HCT116 (cell line): ENCODE results near the gene RASGEF1B. TPM values are rescaled to one million over a fixed set of nuclear protein-coding genes. Genes with fewer than 3 reads are reported as not detected.

Experiments
- ATAC-seq: fragments of 200-7000 bp; cut with Tn5 transposase; 2 replicates; pipeline ENCODE4 v1.9.1; 2020; ENCODE audit warnings: mild to moderate bottlenecking, moderate library complexity
- BruUV-seq: library from RNA; stranded (reverse); fragments of 400-500 nt; replicated peaks from 2 replicates; lab custom pipeline; 2021; lab: Mats Ljungman, UMichigan
- CTCF ChIA-PET: fragments of 300-600 bp; sonication (Branson Sonifier 250); formaldehyde crosslinking; loops from one replicate; lab custom pipeline; 2021; ENCODE audit warnings: antibody characterized with exemption; lab: Charles Lee
- POLR2A ChIA-PET: fragments of 300-600, 350-600 bp; sonication (Branson Sonifier 250); formaldehyde crosslinking; loops from one replicate; lab custom pipeline; 2021; ENCODE audit warnings: antibody characterized with exemption; lab: Charles Lee
- RAD21 ChIA-PET, 2 experiments: fragments of 300-600 bp; sonication (Branson Sonifier 250); formaldehyde crosslinking; loops; one replicate each; lab custom pipeline; 2023; ENCODE audit warnings: low total read pairs in 2 of 2; ENCODE audit not compliant: uncharacterized antibody in 2 of 2, unreplicated experiment in 2 of 2, low non-redundant PET in 1 of 2; lab: Charles Lee
- DNase-seq: peaks from one replicate; pipeline ENCODE4 v3.0.0-alpha.2; 2010; ENCODE audit warnings: low read depth, low spot score
- H2AFZ ChIP-seq: fragments of 200-600 bp; shearing (Covaris generic), sonication (generic); 2 replicates; pipeline ENCODE4 v1.6.1; 2017; ENCODE audit warnings: low read depth, mixed run types, mixed read lengths, antibody characterized with exemption, low read length; ENCODE audit not compliant: poor library complexity, severe bottlenecking
- H3K27ac ChIP-seq: 2 replicates; pipeline ENCODE4 v1.5.1; 2012; ENCODE audit warnings: low read depth, low read length
- H3K27me3 ChIP-seq: fragments of 200-600 bp; sonication (generic); 2 replicates; pipeline ENCODE4 v1.6.1; 2016; ENCODE audit warnings: mixed run types, low read length, mixed read lengths; ENCODE audit not compliant: insufficient read depth
- H3K36me3 ChIP-seq, 2 experiments: fragments of 200-500 bp in 1 of 2; fragments of 200-600 bp in 1 of 2; sonication (Bioruptor generic) in 1 of 2; sonication (generic) in 1 of 2; 2 replicates each; pipeline versions ENCODE4 v1.5.1 to v1.6.1; 2014 to 2016; ENCODE audit warnings: low read length in 2 of 2, inconsistent platforms in 1 of 2, mixed read lengths in 1 of 2, mixed run types in 1 of 2; ENCODE audit not compliant: insufficient read depth in 2 of 2, control insufficient read depth in 1 of 2
- H3K4me1 ChIP-seq, 2 experiments: fragments of 200-600 bp in 1 of 2; sonication (generic) in 1 of 2; 2 replicates each; pipeline versions ENCODE4 v1.5.1 to v1.6.1; 2012 to 2017; ENCODE audit warnings: low read length in 2 of 2, inconsistent platforms in 1 of 2, mild to moderate bottlenecking in 1 of 2, mixed read lengths in 1 of 2, mixed run types in 1 of 2, moderate library complexity in 1 of 2; ENCODE audit not compliant: insufficient read depth in 2 of 2, control insufficient read depth in 1 of 2
- H3K4me2 ChIP-seq: fragments of 200-600 bp; sonication (generic); 2 replicates; pipeline ENCODE4 v1.6.1; 2017; ENCODE audit warnings: mixed run types, low read length, mixed read lengths
- H3K4me3 ChIP-seq, 2 experiments: fragments of 200-600 bp in 1 of 2; sonication (generic) in 1 of 2; replicated peaks in 1 of 2; 2 replicates each; pipeline ENCODE4 v1.5.1; 2011 to 2016; ENCODE audit warnings: low read length in 2 of 2, control low read depth in 1 of 2, low read depth in 1 of 2, mild to moderate bottlenecking in 1 of 2, mixed read lengths in 1 of 2, mixed run types in 1 of 2
- H3K79me2 ChIP-seq: fragments of 200-600 bp; sonication (generic); 2 replicates; pipeline ENCODE4 v1.6.1; 2017; ENCODE audit warnings: mild to moderate bottlenecking, mixed run types, low read length, moderate library complexity, mixed read lengths; ENCODE audit not compliant: insufficient read depth
- H3K9ac ChIP-seq: fragments of 200-600 bp; sonication (generic); 2 replicates; pipeline ENCODE4 v1.6.1; 2016; ENCODE audit warnings: low read length, mixed read lengths
- H3K9me2 ChIP-seq: fragments of 200-600 bp; sonication (generic), shearing (Covaris generic); 2 replicates; pipeline ENCODE4 v1.6.1; 2017; ENCODE audit warnings: mixed run types, mild to moderate bottlenecking, moderate library complexity; ENCODE audit not compliant: insufficient read depth
- H3K9me3 ChIP-seq, 2 experiments: fragments of 200-500 bp in 1 of 2; fragments of 200-600 bp in 1 of 2; sonication (Bioruptor generic) in 1 of 2; sonication (generic) in 1 of 2; 2 replicates each; pipeline ENCODE4 v1.6.1; 2014 to 2017; ENCODE audit warnings: low read length in 2 of 2, mixed read lengths in 2 of 2, inconsistent platforms in 1 of 2, low read depth in 1 of 2, mild to moderate bottlenecking in 1 of 2, mixed run types in 1 of 2, moderate library complexity in 1 of 2; ENCODE audit not compliant: control insufficient read depth in 1 of 2, insufficient read depth in 1 of 2
- H4K20me1 ChIP-seq: fragments of 200-600 bp; sonication (generic), shearing (Covaris generic); 2 replicates; pipeline ENCODE4 v1.6.1; 2017; ENCODE audit warnings: mixed run types, mild to moderate bottlenecking, moderate library complexity; ENCODE audit not compliant: insufficient read depth
- CBX3 ChIP-seq: IDR thresholded peaks from 2 replicates; pipeline ENCODE4 v1.6.1; 2012; ENCODE audit warnings: low read depth
- EGR1 ChIP-seq: IDR thresholded peaks from 2 replicates; pipeline ENCODE4 v1.6.1; 2012; ENCODE audit warnings: low read depth
- ELF1 ChIP-seq: IDR thresholded peaks from 2 replicates; pipeline ENCODE4 v1.6.1; 2012; ENCODE audit warnings: low read depth, borderline replicate concordance
- EZH2phosphoT487 ChIP-seq: fragments of 200-600 bp; IDR thresholded peaks from 2 replicates; pipeline ENCODE4 v1.6.1; 2018; ENCODE audit warnings: antibody characterized with exemption, borderline replicate concordance
- FOSL1 ChIP-seq: IDR thresholded peaks from 2 replicates; pipeline ENCODE4 v1.6.1; 2012; ENCODE audit warnings: low read depth
- POLR2A ChIP-seq: IDR thresholded peaks from 2 replicates; pipeline ENCODE4 v1.7.0; 2011; ENCODE audit warnings: borderline replicate concordance; ENCODE audit not compliant: insufficient read depth, insufficient read length; ENCODE audit errors: extremely low read depth
- POLR2AphosphoS5 ChIP-seq: IDR thresholded peaks from 2 replicates; pipeline ENCODE4 v1.6.1; 2011; ENCODE audit warnings: mild to moderate bottlenecking, low read depth, low read length, moderate library complexity
- SRF ChIP-seq: IDR thresholded peaks from 2 replicates; pipeline ENCODE4 v1.6.1; 2012; ENCODE audit warnings: low read depth
- TCF7L2 ChIP-seq: IDR thresholded peaks from 2 replicates; pipeline ENCODE4 v1.7.0; 2011; ENCODE audit warnings: borderline replicate concordance, inconsistent platforms; ENCODE audit not compliant: insufficient read depth, insufficient read length; ENCODE audit errors: extremely low read depth
- YY1 ChIP-seq: IDR thresholded peaks from 2 replicates; pipeline ENCODE4 v1.6.1; 2011; ENCODE audit warnings: low read length, low read depth, moderate library complexity, mild to moderate bottlenecking; ENCODE audit not compliant: insufficient replicate concordance; ENCODE audit errors: extremely low read depth
- ZFX ChIP-seq: fragments of 450-650 bp; IDR thresholded peaks from 2 replicates; pipeline ENCODE4 v1.6.1; 2017
- intact Hi-C: fragments of 100-400 bp; cut with micrococcal nuclease; formaldehyde crosslinking; loops from 2 replicates; pipeline ENCODE4 v1.10.0; 2022
- total RNA-seq: library from RNA; stranded (reverse); gene quantifications from one replicate; pipeline ENCODE4 v1.2.1, GENCODE V29; 2021; ENCODE audit not compliant: unreplicated experiment
- TF ChIP-seq, protein P1 (sequence below): IDR thresholded peaks from 2 replicates; pipeline ENCODE4 v1.6.1; 2012
- TF ChIP-seq, protein P2 (sequence below), 3 experiments: fragments of 200-600 bp in 1 of 3; sonication (generic) in 1 of 3; IDR thresholded peaks in 2 of 3; conservative IDR thresholded peaks in 1 of 3; 2 replicates each; pipeline ENCODE4 v1.5.1; 2012 to 2017; ENCODE audit warnings: low read depth in 2 of 3, low read length in 2 of 3, antibody characterized with exemption in 1 of 3, borderline replicate concordance in 1 of 3, control low read depth in 1 of 3, mild to moderate bottlenecking in 1 of 3, mixed read lengths in 1 of 3, mixed run types in 1 of 3, moderate library complexity in 1 of 3; ENCODE audit not compliant: insufficient read depth in 1 of 3
- TF ChIP-seq, protein P3 (sequence below): IDR thresholded peaks from 2 replicates; pipeline ENCODE4 v1.6.1; 2011; ENCODE audit warnings: mild to moderate bottlenecking, low read length, moderate library complexity; ENCODE audit not compliant: insufficient replicate concordance; ENCODE audit errors: extremely low read depth
- TF ChIP-seq, protein P4 (sequence below): IDR thresholded peaks from 2 replicates; pipeline ENCODE4 v1.6.1; 2012; ENCODE audit warnings: low read depth

The RASGEF1B gene
- total RNA-seq, 1 experiment from 2014 or later: 0.25 TPM

DNA sequence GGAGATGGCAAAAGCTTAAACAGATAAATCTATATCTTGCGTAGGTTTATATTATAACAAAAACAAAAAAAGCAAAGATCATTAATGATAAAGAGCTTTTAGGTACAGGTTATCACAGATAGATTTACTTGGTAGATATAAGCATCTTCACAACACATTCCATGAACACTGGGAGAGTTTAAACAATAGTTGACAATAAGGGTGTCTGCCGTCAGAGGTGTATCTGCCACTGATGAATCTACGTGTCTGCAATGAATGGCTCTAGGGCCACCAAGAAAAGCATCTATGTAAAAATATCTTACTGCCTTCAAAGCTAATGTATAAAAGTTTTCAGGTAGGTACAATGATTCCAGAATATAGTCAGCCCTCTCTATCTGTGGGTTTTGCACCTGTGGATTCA lies 43.7 kb downstream of the RASGEF1B start:
- BruUV-seq: no TSS peak
- H3K4me2 ChIP-seq: no peak overlapping the region

More for the DNA sequence above, 43.7 kb downstream of the RASGEF1B start:
- no peak overlapping the region for H2AFZ ChIP-seq
- no peaks in the 10 kb centered on the region for H4K20me1 ChIP-seq
- H3K9me3 ChIP-seq: no peaks in the 10 kb centered on the region
- no peaks in the 10 kb centered on the region for H3K4me1 ChIP-seq
- H3K9me2 ChIP-seq: no peaks in the 10 kb centered on the region
- DNase-seq (no peak), ATAC-seq (no peak)
- intact Hi-C loops: no loop called here
- H3K79me2 ChIP-seq: no peaks in the 10 kb centered on the region
- CTCF ChIA-PET: no interaction called here
- peaks cover 9% of the 10 kb centered on the region for H3K27me3 ChIP-seq
- POLR2A ChIA-PET: no interaction called here
- no peak overlapping the region for H3K27ac ChIP-seq
- RAD21 ChIA-PET: no interaction called here
- no peaks in the 10 kb centered on the region for H3K36me3 ChIP-seq
- no peak overlapping the region for H3K9ac ChIP-seq
- TF ChIP-seq, protein P1, sequence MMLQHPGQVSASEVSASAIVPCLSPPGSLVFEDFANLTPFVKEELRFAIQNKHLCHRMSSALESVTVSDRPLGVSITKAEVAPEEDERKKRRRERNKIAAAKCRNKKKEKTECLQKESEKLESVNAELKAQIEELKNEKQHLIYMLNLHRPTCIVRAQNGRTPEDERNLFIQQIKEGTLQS: no peak
- TF ChIP-seq YY1: no peak
- TF ChIP-seq, protein P2, sequence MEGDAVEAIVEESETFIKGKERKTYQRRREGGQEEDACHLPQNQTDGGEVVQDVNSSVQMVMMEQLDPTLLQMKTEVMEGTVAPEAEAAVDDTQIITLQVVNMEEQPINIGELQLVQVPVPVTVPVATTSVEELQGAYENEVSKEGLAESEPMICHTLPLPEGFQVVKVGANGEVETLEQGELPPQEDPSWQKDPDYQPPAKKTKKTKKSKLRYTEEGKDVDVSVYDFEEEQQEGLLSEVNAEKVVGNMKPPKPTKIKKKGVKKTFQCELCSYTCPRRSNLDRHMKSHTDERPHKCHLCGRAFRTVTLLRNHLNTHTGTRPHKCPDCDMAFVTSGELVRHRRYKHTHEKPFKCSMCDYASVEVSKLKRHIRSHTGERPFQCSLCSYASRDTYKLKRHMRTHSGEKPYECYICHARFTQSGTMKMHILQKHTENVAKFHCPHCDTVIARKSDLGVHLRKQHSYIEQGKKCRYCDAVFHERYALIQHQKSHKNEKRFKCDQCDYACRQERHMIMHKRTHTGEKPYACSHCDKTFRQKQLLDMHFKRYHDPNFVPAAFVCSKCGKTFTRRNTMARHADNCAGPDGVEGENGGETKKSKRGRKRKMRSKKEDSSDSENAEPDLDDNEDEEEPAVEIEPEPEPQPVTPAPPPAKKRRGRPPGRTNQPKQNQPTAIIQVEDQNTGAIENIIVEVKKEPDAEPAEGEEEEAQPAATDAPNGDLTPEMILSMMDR (IDR thresholded peaks at IDR 0.05 in 2 of 3, conservative IDR thresholded peaks at IDR 0.05 in 1 of 3; ENCODE audit: borderline replicate concordance in 1 of 3, insufficient read depth in 1 of 3, low read depth in 2 of 3, low read length in 2 of 3): no peak
- no peak for TF ChIP-seq TCF7L2
- TF ChIP-seq, protein P3, sequence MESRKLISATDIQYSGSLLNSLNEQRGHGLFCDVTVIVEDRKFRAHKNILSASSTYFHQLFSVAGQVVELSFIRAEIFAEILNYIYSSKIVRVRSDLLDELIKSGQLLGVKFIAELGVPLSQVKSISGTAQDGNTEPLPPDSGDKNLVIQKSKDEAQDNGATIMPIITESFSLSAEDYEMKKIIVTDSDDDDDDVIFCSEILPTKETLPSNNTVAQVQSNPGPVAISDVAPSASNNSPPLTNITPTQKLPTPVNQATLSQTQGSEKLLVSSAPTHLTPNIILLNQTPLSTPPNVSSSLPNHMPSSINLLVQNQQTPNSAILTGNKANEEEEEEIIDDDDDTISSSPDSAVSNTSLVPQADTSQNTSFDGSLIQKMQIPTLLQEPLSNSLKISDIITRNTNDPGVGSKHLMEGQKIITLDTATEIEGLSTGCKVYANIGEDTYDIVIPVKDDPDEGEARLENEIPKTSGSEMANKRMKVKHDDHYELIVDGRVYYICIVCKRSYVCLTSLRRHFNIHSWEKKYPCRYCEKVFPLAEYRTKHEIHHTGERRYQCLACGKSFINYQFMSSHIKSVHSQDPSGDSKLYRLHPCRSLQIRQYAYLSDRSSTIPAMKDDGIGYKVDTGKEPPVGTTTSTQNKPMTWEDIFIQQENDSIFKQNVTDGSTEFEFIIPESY: no peak
- TF ChIP-seq SRF: no peak
- TF ChIP-seq EZH2phosphoT487: no peak
- no peak for TF ChIP-seq POLR2A
- no peak for TF ChIP-seq ZFX
- no peak for TF ChIP-seq FOSL1
- TF ChIP-seq, protein P4, sequence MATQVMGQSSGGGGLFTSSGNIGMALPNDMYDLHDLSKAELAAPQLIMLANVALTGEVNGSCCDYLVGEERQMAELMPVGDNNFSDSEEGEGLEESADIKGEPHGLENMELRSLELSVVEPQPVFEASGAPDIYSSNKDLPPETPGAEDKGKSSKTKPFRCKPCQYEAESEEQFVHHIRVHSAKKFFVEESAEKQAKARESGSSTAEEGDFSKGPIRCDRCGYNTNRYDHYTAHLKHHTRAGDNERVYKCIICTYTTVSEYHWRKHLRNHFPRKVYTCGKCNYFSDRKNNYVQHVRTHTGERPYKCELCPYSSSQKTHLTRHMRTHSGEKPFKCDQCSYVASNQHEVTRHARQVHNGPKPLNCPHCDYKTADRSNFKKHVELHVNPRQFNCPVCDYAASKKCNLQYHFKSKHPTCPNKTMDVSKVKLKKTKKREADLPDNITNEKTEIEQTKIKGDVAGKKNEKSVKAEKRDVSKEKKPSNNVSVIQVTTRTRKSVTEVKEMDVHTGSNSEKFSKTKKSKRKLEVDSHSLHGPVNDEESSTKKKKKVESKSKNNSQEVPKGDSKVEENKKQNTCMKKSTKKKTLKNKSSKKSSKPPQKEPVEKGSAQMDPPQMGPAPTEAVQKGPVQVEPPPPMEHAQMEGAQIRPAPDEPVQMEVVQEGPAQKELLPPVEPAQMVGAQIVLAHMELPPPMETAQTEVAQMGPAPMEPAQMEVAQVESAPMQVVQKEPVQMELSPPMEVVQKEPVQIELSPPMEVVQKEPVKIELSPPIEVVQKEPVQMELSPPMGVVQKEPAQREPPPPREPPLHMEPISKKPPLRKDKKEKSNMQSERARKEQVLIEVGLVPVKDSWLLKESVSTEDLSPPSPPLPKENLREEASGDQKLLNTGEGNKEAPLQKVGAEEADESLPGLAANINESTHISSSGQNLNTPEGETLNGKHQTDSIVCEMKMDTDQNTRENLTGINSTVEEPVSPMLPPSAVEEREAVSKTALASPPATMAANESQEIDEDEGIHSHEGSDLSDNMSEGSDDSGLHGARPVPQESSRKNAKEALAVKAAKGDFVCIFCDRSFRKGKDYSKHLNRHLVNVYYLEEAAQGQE: no peak
- no peak for TF ChIP-seq POLR2AphosphoS5
- no peak for TF ChIP-seq ELF1
- TF ChIP-seq CBX3: no peak
- TF ChIP-seq EGR1: no peak
- no peak overlapping the region for H3K4me3 ChIP-seq
